Measurements from ENCODE around the gene SMTNL2. TPM values are rescaled to one million over a fixed set of nuclear protein-coding genes. Genes with fewer than 3 reads are reported as not detected.

Gene SMTNL2
- total RNA-seq, 1 experiment from 2014 or later, result not detected

- peaks cover 74% of the 10 kb centered on the region for H3K36me3 ChIP-seq (ENCODE audit: insufficient read depth, low read length, poor library complexity, severe bottlenecking)
- intact Hi-C loops (cut with micrococcal nuclease; ENCODE audit: unreplicated experiment), result no loop called here
- BruUV-seq (replicated peaks), result no TSS peak
These were observed 37.0 kb upstream of the SMTNL2 start for GRCh38 chr17:4547118-4547906.

GRCh38 chr17:4548061-4548461 is 36.3 kb upstream of the SMTNL2 start:
- TF ChIP-seq EZH2 (IDR thresholded peaks at IDR 0.05; ENCODE audit: borderline replicate concordance, low read depth, low read length, poor library complexity, severe bottlenecking), result no peak
- TF ChIP-seq CTCF (conservative IDR thresholded peaks at IDR 0.05; ENCODE audit: low read depth, low read length), result no peak
- H3K4me3 ChIP-seq (ENCODE audit: low read depth, low read length, poor library complexity, severe bottlenecking), result no peak overlapping the region
- no TSS peak for BruUV-seq (replicated peaks)
- CTCF ChIA-PET, result no interaction called here
- intact Hi-C loops (cut with micrococcal nuclease; ENCODE audit: unreplicated experiment), result no loop called here
- POLR2A ChIA-PET (ENCODE audit: low non-redundant PET), result interaction anchor here (0.6 kb wide), 1 partner anchor 17 kb away, joined by 13 read pairs; no protein-coding TSS in a partner anchor
- H3K27me3 ChIP-seq (replicated peaks; ENCODE audit: insufficient read depth, low read depth, low read length, poor library complexity), result no peaks in the 10 kb centered on the region
- DNase-seq (ENCODE audit: low spot score), result no peak
- H3K36me3 ChIP-seq (ENCODE audit: insufficient read depth, low read length, poor library complexity, severe bottlenecking), result peaks cover 74% of the 10 kb centered on the region
- no peaks in the 10 kb centered on the region for H3K4me1 ChIP-seq (ENCODE audit: insufficient read depth, low read length, poor library complexity, severe bottlenecking)
- no peaks in the 10 kb centered on the region for H3K9me3 ChIP-seq (ENCODE audit: low read depth, low read length, poor library complexity, severe bottlenecking)
- H3K27ac ChIP-seq (ENCODE audit: low read depth, low read length, poor library complexity, severe bottlenecking), result no peak overlapping the region

More at GRCh38 chr17:4547118-4547906, 37.0 kb upstream of the SMTNL2 start:
- TF ChIP-seq CTCF (conservative IDR thresholded peaks at IDR 0.05; ENCODE audit: low read depth, low read length) (no peak), EZH2 (IDR thresholded peaks at IDR 0.05; ENCODE audit: borderline replicate concordance, low read depth, low read length, poor library complexity, severe bottlenecking) (no peak)
- H3K9me3 ChIP-seq (ENCODE audit: low read depth, low read length, poor library complexity, severe bottlenecking), result no peaks in the 10 kb centered on the region
- DNase-seq (ENCODE audit: low spot score), result no peak
- no peak overlapping the region for H3K27ac ChIP-seq (ENCODE audit: low read depth, low read length, poor library complexity, severe bottlenecking)
- H3K27me3 ChIP-seq (replicated peaks; ENCODE audit: insufficient read depth, low read depth, low read length, poor library complexity), result no peaks in the 10 kb centered on the region
- CTCF ChIA-PET, result no interaction called here
- H3K4me3 ChIP-seq (ENCODE audit: low read depth, low read length, poor library complexity, severe bottlenecking), result no peak overlapping the region
- POLR2A ChIA-PET (ENCODE audit: low non-redundant PET), result no interaction called here
- H3K4me1 ChIP-seq (ENCODE audit: insufficient read depth, low read length, poor library complexity, severe bottlenecking), result no peaks in the 10 kb centered on the region

- no peak overlapping the region for H3K27ac ChIP-seq (ENCODE audit: low read depth, low read length, poor library complexity, severe bottlenecking)
- H3K4me3 ChIP-seq (ENCODE audit: low read depth, low read length, poor library complexity, severe bottlenecking), result no peak overlapping the region
- intact Hi-C loops (cut with micrococcal nuclease; ENCODE audit: unreplicated experiment), result no loop called here
- BruUV-seq (replicated peaks), result no TSS peak
- H3K27me3 ChIP-seq (replicated peaks; ENCODE audit: insufficient read depth, low read depth, low read length, poor library complexity), result no peaks in the 10 kb centered on the region
- CTCF ChIA-PET, result interaction anchor here (0.6 kb wide), 1 partner anchor 128 kb away, joined by 7 read pairs; no protein-coding TSS in a partner anchor
- H3K4me1 ChIP-seq (ENCODE audit: insufficient read depth, low read length, poor library complexity, severe bottlenecking), result peaks cover 1% of the 10 kb centered on the region
- TF ChIP-seq CTCF (conservative IDR thresholded peaks at IDR 0.05; ENCODE audit: low read depth, low read length) (no peak), EZH2 (IDR thresholded peaks at IDR 0.05; ENCODE audit: borderline replicate concordance, low read depth, low read length, poor library complexity, severe bottlenecking) (no peak)
- H3K36me3 ChIP-seq (ENCODE audit: insufficient read depth, low read length, poor library complexity, severe bottlenecking), result peaks cover 78% of the 10 kb centered on the region
- POLR2A ChIA-PET (ENCODE audit: low non-redundant PET), result no interaction called here
- H3K9me3 ChIP-seq (ENCODE audit: low read depth, low read length, poor library complexity, severe bottlenecking), result no peaks in the 10 kb centered on the region
- DNase-seq (ENCODE audit: low spot score), result no peak
These were observed 35.4 kb upstream of the SMTNL2 start for GRCh38 chr17:4548721-4549531.
